Measurements from ENCODE around the gene MANSC4. TPM values are rescaled to one million over a fixed set of nuclear protein-coding genes. Genes with fewer than 3 reads are reported as not detected.
A peak's percentile ranks its signal among the peaks of the same experiment; 100 is the strongest.

MANSC4 gene
- total and polyA plus RNA-seq, 9 of the 15 experiments (the other 6 are each of a cell fraction or from before 2014, with no cell fraction given), result not detected

DNA sequence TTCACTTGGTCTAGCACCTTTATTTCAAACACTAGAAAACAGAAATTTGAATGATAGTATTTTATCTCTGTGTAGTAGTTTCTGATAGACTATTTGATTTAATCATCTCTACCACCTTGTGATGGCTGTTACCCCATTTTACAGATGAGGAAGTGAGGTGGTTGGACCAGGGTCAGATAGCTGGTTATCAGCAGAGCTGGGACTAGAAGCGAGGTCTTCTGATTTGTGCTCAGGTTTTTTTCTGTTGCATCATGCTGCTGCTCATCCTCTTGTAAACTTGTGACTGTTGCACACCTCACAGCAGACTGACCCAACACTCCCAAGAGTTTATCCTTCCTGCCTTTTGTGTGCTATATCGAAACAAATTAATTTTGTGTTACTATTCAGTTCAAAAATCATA lies 10.1 kb upstream of the MANSC4 start (continued):
- no peak for TF ChIP-seq ZNF436 (CRISPR knock-in tag; IDR thresholded peaks at IDR 0.05)
- TF ChIP-seq TEAD4 (IDR thresholded peaks at IDR 0.05; ENCODE audit: low read length), result peak; percentile 61
- TF ChIP-seq TEAD4 (CRISPR knock-in tag; IDR thresholded peaks at IDR 0.05; ENCODE audit: borderline replicate concordance), result no peak
- no peak for TF ChIP-seq SRSF3 (IDR thresholded peaks at IDR 0.05; ENCODE audit: insufficient read depth, low read length)
- TF ChIP-seq DMBX1 (CRISPR knock-in tag; IDR thresholded peaks at IDR 0.05; ENCODE audit: borderline replicate concordance), result peak; percentile 52
- TF ChIP-seq HMG20B (CRISPR knock-in tag; IDR thresholded peaks at IDR 0.05), result no peak
- TF ChIP-seq, protein P1, sequence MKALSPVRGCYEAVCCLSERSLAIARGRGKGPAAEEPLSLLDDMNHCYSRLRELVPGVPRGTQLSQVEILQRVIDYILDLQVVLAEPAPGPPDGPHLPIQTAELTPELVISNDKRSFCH (CRISPR knock-in tag; IDR thresholded peaks at IDR 0.05), result no peak
- TF ChIP-seq, protein P1 (tag; IDR thresholded peaks at IDR 0.05), result no peak
- TF ChIP-seq PML (IDR thresholded peaks at IDR 0.05; ENCODE audit: low read length), result no peak
- TF ChIP-seq MAFG (tag; conservative IDR thresholded peaks at IDR 0.05), result no peak
- no peak for TF ChIP-seq ZC3H4 (CRISPR knock-in tag; IDR thresholded peaks at IDR 0.05; ENCODE audit: borderline replicate concordance)
- no peak for TF ChIP-seq EZH2 (IDR thresholded peaks at IDR 0.05; ENCODE audit: borderline replicate concordance, low read depth, low read length)
- TF ChIP-seq, protein P2, sequence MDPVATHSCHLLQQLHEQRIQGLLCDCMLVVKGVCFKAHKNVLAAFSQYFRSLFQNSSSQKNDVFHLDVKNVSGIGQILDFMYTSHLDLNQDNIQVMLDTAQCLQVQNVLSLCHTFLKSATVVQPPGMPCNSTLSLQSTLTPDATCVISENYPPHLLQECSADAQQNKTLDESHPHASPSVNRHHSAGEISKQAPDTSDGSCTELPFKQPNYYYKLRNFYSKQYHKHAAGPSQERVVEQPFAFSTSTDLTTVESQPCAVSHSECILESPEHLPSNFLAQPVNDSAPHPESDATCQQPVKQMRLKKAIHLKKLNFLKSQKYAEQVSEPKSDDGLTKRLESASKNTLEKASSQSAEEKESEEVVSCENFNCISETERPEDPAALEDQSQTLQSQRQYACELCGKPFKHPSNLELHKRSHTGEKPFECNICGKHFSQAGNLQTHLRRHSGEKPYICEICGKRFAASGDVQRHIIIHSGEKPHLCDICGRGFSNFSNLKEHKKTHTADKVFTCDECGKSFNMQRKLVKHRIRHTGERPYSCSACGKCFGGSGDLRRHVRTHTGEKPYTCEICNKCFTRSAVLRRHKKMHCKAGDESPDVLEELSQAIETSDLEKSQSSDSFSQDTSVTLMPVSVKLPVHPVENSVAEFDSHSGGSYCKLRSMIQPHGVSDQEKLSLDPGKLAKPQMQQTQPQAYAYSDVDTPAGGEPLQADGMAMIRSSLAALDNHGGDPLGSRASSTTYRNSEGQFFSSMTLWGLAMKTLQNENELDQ (CRISPR knock-in tag; IDR thresholded peaks at IDR 0.05; ENCODE audit: borderline replicate concordance), result no peak
- TF ChIP-seq TEAD1 (CRISPR knock-in tag; IDR thresholded peaks at IDR 0.05), result no peak
- TF ChIP-seq STAT5A (IDR thresholded peaks at IDR 0.05; ENCODE audit: borderline replicate concordance, low read length), result no peak
- TF ChIP-seq CCAR2 (IDR thresholded peaks at IDR 0.05; ENCODE audit: low read depth, low read length), result no peak
- TF ChIP-seq ZNF586 (CRISPR knock-in tag; conservative IDR thresholded peaks at IDR 0.05), result no peak
- peak; percentile 28; the same call in 1 of the 2 replicates for TF ChIP-seq EP400 (IDR thresholded peaks at IDR 0.05)
- TF ChIP-seq SMARCA5 (IDR thresholded peaks at IDR 0.05), result peak; percentile 68; the same call in 1 of the 2 replicates
- no peak for TF ChIP-seq PHB2 (IDR thresholded peaks at IDR 0.05; ENCODE audit: low read depth)
- 0 out of 2 replicates have a peak, but pooled peaks have one; percentile 7 for TF ChIP-seq CEBPB (tag; IDR thresholded peaks at IDR 0.05)
- no peak for TF ChIP-seq NUFIP1 (IDR thresholded peaks at IDR 0.05; ENCODE audit: partially characterized antibody)
- TF ChIP-seq CHD2 (IDR thresholded peaks at IDR 0.05; ENCODE audit: low read depth, low read length), result no peak
- TF ChIP-seq HSF4 (CRISPR knock-in tag; IDR thresholded peaks at IDR 0.05; ENCODE audit: borderline replicate concordance), result no peak
- no peak for TF ChIP-seq MTA1 (IDR thresholded peaks at IDR 0.05; ENCODE audit: borderline replicate concordance)
- TF ChIP-seq, protein P3, sequence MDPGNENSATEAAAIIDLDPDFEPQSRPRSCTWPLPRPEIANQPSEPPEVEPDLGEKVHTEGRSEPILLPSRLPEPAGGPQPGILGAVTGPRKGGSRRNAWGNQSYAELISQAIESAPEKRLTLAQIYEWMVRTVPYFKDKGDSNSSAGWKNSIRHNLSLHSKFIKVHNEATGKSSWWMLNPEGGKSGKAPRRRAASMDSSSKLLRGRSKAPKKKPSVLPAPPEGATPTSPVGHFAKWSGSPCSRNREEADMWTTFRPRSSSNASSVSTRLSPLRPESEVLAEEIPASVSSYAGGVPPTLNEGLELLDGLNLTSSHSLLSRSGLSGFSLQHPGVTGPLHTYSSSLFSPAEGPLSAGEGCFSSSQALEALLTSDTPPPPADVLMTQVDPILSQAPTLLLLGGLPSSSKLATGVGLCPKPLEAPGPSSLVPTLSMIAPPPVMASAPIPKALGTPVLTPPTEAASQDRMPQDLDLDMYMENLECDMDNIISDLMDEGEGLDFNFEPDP (CRISPR knock-in tag; IDR thresholded peaks at IDR 0.05), result no peak

Data from K562 (cell line).